CD4-positive, alpha-beta T cell treated with Interleukin-6 for 4 hours (primary cell): ENCODE data around the gene ZNF195.
"Not testable (repeated sequence)": the region's sequence is repeated elsewhere in the genome, so short reads cannot be mapped to it uniquely, and the experiment has no call there.

Experiments
- DNase-seq: peaks from one replicate; pipeline ENCODE4 v3.0.0-alpha.2; 2020; ENCODE audit warnings: mixed read lengths

Gene ZNF195

GRCh38 chr11:3346587-3346986 lies 32.4 kb downstream of the ZNF195 start:
- no peak for DNase-seq

- DNase-seq = no peak
Measured at GRCh38 chr11:3345736-3346135, 33.2 kb downstream of the ZNF195 start.

- DNase-seq = no peak
Measured at GRCh38 chr11:3344327-3345174, 34.4 kb downstream of the ZNF195 start.

GRCh38 chr11:3342709-3343108 lies 36.2 kb downstream of the ZNF195 start:
- DNase-seq = no peak

- peak; percentile 70 for DNase-seq
Measured at GRCh38 chr11:3341298-3341697, 37.6 kb downstream of the ZNF195 start.

DNA sequence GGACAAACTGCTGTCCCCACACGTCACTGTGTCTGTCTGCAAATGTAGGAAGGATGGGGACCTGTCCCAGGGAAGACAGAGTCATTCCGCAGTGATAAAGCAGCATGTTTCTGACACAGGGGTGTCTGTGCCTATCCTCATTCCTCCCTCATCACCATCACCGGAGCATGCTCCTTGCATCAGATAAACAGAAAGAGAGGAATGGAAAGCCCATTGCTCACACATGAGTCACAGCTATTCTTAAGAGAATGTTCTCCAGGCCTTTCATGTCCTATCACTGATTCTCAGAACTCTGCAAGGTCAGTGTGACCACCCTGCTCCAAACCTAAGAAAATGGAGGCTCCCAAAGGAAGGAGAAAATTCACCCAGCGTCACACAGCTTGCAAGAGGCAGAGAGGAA lies 38.9 kb downstream of the ZNF195 start:
- no peak for DNase-seq

GRCh38 chr11:3339340-3339624 lies 39.7 kb downstream of the ZNF195 start:
- DNase-seq = no peak

- no peak for DNase-seq
Measured at GRCh38 chr11:3338569-3339339, 40.2 kb downstream of the ZNF195 start.

DNA sequence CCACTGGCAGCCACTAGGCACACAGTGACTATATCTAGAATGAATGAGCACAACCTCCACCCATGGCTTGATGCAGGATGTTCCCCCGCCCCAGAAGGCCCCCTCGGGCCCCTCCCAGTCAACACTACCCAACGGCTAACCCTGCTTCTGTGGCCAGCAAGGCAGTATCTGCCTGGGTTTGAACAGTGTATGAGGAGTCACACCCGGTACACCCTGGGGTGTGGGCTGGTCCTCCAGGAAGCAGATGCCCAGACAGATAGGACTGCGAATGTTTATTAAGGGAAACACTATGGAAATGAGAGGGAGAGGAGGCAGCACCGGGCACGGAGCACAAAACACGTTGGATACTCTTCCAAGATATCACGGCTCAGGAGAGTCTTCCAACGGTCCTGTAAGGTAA lies 42.5 kb downstream of the ZNF195 start:
- not testable (repeated sequence) for DNase-seq

GRCh38 chr11:3333157-3333556 lies 45.8 kb downstream of the ZNF195 start:
- not testable (repeated sequence) for DNase-seq

- not testable (repeated sequence) for DNase-seq
Measured at GRCh38 chr11:3331078-3331477, 47.9 kb downstream of the ZNF195 start.

- not testable (repeated sequence) for DNase-seq
Measured at GRCh38 chr11:3330064-3330463, 48.9 kb downstream of the ZNF195 start.

DNA sequence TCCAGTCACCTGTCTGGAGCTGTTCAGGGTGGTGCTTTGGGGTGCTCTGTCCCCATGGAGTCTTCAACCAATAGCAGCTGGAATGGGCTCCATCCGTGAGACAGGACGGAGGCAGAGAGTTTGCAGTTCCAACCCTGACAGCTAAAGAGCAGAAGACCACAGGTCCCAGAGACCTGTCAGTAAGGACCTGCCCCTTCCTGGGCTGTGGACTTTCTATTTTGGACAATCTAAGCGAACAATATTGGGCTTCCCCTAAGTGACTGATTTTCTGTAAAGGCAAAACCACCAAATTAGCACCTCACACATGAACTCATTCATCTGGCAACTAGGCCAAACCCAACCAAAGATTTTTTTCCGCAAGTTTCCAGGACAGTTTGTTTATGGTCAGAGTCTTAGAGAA lies 50.4 kb downstream of the ZNF195 start:
- DNase-seq = not testable (repeated sequence)

DNA sequence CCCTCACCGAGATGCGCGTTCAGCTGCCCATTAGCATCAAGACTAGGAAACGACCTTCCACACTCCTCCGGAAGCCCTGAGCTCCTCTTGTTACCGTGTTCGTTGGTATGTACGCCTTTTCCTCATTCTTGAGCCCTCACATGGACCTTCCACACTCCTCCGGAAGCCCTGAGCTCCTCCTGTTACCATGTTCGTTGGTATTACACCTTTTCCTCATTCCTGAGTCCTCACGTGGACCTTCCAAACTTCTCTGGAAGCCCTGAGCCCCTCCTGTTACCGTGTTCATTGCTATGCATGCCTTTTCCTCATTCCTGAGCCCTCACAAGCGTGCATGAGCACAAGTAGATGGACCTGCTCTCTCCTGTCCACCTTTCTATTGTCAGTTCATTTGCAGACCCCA lies 52.5 kb downstream of the ZNF195 start:
- DNase-seq = not testable (repeated sequence)

GRCh38 chr11:3324724-3325123 lies 54.2 kb downstream of the ZNF195 start:
- DNase-seq = not testable (repeated sequence)
